Activated CD8-positive, alpha-beta memory T cell treated with anti-CD3 and anti-CD28 coated beads for 24 hours (primary cell): ENCODE results near the gene LCMT1.
"Not testable (repeated sequence)": the region's sequence is repeated elsewhere in the genome, so short reads cannot be mapped to it uniquely, and the experiment has no call there.

ENCODE experiments used
- DNase-seq: peaks from one replicate; pipeline ENCODE4 v3.0.0-alpha.2; 2020

Gene LCMT1

DNA sequence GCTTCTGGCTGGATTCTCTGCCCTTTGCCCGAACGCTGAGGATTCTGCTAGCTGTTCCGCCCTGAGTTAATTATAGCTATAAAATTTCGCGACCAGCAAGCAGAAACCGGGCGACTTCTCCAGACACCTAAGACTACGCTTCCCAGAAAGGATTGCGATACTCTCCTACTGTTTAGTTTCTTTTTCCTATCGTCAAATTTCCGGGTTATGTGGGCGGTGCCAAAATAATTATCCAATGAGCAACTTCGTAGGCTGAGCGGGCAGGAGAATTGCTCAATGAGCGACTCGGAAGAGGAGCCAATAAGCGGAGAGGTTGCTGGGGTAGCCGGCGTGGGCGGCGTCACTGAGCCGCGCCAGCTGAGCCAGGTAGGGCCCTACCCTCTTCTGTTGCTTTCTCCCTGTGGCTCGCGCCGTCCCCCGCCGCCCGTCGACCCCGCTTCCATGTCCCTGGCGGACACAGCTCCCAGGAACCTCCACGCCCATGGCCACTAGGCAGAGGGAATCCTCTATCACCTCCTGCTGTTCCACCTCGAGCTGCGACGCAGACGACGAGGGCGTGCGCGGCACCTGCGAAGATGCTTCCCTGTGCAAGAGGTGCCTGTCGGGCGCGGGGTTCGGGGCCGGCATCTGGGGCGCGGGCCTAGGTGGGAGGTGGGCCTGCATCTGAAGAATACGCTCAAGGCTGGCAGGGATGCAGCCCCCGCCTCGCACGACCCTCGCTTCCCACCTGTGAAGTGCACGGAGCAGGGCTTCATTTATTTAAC, at the start of gene LCMT1:
Gene LCMT1 (plus strand): TSS at position 340 of the 764 bp plus-strand sequence. CDS start 142 bp downstream, at position 482.
- peak; percentile 92 for DNase-seq

DNA sequence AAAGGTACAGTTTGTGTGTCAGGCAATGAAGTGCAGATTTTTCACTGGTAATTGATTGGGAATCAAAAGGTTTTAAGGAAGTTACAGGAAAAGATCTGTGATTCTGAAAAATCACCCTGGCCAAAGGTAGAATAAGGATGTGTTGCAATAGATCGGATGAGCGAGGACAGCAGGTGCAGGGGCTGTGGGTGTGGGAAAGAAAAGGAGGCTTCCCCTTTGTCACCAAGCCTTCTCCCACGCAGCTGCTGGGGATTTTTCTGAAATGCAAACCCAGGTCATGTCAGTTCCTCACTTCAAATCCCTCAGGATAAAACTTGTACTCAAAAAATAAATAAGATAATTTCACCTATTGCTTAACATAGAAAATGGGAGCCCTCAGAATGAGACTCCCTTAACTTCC, 48.4 kb upstream of the LCMT1 start:
- DNase-seq = no peak

GRCh38 chr16:25063865-25064264, 47.7 kb upstream of the LCMT1 start:
- DNase-seq = no peak

DNA sequence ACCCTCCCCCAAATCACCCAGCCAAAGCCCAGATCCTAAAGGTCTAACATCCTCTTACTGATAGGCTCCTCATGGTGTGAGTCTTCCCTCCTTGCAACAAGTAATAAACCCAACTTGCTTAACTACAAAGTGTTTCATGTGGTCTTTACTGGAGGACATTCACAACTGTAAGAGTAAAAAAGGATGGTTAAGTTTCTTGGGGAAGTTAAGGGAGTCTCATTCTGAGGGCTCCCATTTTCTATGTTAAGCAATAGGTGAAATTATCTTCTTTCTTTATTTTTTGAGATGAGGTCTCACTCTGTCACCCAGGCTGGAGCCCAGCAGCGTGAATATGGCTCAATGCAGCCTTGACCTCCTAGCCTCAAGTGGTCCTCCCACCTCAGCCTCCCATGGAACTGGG, 47.3 kb upstream of the LCMT1 start:
- DNase-seq = not testable (repeated sequence)

DNA sequence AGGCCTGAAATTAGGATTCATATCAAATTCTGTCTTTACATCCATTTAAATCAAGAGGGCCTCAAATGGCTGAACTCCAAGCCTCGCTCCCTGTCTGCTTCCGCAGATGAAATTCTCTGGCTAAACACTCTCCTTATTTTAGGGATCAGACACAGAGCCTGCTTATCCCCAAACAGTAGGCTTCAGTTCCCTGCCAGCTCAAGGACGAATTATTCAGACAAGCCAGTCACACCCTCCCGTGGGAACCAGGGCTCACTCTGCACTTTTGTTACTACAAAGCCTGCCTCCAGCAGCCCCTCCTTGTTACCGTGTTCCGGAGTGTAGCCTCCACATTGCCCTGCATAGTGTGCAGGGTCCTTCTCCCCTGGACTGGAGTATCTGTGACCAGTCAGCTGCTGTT, 46.6 kb upstream of the LCMT1 start:
- no peak for DNase-seq

DNA sequence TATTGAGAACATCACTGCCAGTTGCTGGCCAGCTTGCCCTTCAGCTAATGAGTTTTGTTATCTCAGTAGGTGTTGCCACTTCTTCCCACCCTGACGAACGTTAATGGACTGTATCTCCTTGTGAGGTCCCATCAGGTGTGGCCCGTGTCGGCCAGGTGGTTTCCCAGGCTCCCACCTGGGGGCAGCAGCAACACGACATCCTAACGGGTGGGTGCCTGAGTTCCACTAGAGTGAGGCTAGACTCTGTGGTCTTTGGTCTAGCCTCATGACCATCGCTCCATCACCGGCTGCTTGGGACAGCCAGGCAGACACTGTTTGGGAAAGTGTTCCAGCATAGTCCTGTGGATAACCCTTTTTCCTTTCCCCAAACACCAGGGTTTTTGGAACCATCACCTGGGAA, 45.6 kb upstream of the LCMT1 start:
- no peak for DNase-seq

DNA sequence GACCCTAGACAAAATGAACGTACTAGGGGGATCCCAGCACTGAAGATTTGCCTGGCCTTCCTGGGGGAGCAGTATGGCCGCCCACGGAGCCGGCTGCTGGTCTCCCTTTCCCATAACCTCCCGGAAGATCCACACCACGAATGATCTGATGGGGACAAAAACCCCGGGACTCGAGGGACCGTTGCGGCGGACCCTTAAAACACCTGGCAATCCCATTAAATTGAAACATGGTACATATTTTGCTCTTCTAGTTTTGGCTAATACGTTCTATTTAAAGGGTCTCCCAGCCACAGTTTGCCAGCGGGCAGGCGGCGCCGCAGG, 45.2 kb upstream of the LCMT1 start:
- DNase-seq = no peak

DNA sequence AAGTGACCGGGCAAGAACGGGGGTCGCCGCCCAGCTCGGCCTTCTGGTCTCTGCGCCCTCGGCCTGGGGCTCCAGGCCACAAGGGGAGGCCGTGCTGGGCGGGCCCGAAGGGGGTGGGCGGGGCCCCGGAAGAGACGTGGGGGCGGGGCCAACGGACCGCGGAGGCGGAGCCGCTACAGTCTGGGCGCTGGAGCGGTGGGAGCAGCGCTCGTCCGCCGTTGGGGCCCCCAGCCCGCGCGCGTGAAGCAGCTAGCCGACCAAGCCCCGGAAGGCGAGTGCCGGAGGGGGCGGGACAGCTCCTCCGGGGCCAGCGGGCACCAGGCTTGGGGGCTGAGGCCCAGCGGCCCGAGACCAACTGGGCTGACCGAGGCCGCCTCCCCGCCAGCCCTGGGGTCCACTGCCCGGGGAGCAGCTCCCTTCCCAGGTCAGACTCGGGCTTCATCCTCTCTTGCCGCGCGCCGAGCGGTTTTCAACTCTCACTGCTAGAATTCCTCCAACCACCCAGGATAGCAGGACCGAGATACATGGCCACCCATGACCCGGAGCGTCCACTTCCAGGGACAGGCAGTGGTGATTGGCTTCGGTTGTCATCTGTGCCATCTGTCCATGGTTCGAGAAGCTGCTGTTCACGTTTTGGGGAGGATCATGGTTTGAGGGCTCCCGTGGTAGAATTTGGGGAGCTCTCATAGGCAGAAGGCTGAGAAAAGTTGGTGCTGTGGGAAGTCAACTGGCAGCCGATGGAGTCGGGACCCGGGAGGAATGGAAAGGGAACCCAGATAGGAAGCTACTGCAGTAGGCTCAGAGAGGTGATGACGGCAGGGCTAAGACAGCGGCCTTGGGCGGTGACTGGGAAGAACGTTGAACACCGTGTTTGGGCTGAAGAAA, 44.6 kb upstream of the LCMT1 start:
- DNase-seq = peak; percentile 90

- no peak for DNase-seq
Measured at GRCh38 chr16:25073854-25074253, 37.7 kb upstream of the LCMT1 start.

GRCh38 chr16:25078386-25078978, 33.1 kb upstream of the LCMT1 start:
- no peak for DNase-seq

DNA sequence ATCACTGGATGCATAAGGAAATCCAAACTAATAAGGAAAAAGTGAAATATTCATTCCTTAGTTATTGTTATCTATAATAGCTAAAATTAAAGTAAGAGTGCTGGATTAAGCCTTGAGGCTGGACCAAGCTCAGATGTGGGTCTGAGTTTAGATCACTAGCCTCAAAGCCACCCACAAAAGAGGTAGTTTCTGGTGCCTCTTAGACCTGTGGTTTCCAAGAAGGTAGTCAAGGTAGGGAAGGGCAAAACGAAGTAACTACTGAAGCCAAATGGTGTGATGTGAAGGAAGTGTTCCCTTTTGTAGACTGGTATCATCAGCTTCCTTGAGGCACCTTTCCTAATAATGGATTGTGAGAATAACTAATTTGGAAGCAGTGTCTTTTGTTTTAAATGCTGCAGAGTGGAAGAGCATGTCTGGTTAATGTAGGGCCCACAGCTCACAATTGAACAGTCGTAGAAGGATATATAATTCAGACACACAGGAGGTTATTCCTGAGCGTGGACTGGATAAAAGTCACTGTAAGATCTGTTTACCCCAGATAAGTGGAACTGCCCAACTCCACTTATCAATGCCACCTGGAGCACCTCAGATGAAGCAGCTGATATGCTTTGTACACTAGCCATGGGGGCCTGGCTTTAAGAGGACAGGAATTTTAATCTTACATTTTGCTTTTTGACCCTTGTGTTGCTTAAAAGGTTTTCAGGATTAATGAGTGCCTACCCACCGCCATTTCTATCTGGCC, 31.7 kb upstream of the LCMT1 start:
- no peak for DNase-seq

DNA sequence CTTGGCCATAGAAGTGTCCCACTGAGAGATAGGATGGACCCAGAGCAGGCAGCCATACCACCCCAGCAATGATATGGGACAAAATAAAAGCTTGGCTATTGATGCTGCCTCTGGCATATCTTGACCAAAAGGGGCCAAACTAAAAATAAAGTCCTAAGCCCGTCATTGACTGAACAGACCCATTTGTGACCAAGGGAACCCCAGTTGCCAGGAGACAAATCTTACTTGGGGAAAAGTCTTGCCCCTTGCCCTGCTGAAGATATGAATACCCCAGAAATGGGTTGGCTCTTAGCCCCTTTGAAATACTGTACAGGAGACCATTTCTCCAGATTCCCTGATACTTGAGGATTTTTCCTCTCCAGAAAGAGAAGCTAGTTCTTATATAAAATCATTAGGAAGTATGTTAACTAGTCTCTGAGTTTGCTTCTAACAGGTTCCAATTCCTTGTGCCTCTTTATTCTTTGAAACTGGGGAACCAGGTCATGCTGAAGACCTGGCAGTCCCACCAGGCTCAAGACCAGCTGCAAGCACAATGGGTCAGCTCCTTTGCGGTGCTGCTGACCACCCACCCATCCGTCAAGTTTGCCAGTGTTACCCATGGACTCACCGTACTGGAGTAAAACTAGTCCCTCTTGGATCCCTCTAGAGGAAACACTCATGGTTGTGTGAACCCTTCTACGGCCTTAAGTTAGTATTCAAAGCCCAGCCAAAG, 31.0 kb upstream of the LCMT1 start:
- no peak for DNase-seq

DNA sequence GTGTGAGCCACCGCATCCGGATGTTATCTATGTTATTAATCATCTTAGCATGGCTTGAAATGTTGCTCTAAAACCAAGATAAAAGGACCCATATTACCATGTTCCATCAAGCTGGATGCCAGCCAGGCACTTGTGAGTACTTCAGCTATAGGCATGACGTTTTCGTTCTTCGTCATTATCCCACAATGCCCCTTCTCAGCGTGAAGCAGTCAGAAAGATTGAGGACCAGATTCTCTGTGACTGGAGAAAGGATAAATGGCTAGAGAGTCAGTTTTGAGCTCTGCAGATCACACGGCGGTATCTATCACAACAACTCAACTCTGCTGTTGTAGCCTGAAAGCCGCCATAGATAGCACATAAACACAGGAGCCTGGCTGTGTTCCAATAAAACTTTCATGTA, 29.8 kb upstream of the LCMT1 start:
- DNase-seq = no peak

DNA sequence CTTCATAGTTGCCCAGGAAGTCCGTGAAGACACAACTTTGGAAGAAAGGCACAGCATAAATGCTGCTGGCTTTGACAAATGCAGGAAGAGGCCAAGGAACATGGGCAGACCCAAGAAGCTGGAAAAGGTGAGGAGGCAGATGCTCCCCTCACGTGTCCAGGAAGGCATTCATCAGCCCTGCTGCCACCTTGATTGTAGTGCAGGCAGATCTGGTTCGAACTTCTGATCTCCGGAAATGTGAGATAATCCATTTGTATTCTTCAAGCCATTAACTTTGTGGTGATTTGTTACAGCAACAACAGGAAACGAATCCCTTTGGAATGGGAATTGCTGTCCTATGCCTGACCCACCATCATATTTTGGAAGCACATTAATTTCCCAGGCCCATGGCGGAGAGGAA, 28.5 kb upstream of the LCMT1 start:
- no peak for DNase-seq

- no peak for DNase-seq
Measured at GRCh38 chr16:25083701-25084100, 27.8 kb upstream of the LCMT1 start.

DNA sequence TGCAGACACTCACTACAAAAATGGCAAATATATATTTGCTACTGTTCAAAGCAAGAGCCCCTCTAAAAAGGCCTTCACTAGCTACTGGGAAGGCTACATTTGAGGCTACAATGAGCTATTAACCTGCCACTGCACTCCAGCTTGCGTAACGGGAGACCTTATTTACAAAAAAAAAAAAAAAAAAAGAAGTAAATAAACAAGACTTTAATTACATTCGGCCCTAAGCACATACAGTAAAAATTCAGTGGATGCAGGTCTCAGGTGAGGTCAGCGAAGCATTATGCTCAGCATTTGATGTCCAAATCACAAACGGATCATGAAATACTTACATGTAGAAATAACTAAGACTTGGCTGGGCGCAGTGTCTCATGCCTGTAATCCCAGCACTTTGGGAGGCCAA, 26.7 kb upstream of the LCMT1 start:
- no peak for DNase-seq

DNA sequence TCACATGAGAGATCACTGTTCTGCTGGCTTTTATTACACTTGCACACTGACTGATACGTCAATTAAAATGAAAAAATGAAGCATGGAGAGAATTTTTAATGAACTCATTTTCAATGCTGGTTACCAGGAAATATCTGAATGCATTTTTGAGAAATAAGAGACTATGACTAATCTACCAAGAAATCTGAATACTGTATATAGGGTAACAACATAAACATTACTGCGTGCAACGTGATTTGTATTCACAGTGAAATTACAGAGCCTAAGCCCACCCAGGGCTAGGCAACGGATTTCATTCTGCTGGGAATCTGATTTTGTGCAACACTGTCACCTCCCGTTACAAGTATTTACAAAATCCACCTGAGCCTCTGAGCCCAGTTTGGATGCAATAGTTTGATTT, 23.8 kb upstream of the LCMT1 start:
- no peak for DNase-seq

DNA sequence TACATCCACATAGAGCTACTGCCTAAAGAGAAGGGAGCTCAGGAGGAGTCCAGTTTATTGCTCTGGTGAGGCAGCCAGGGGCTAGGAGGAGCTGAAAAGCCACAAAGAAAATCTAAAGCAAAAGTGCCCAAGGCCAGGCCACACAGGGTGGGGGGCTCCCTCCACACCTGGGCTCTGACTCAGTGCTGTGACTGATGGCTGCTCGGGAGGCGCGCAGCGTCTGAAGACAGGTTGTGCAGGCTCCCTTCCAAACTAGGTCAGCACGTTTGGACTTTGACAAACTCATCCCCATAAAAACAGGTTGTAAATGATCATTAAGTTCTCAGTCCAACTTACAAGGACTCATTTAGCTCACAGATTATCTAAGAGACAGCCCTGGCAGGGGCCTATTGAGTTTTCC, 22.2 kb upstream of the LCMT1 start:
- DNase-seq = no peak

- no peak for DNase-seq
Measured at GRCh38 chr16:25092441-25092840, 19.1 kb upstream of the LCMT1 start.

GRCh38 chr16:25093208-25094061, 18.1 kb upstream of the LCMT1 start:
- DNase-seq = peak; percentile 63

DNA sequence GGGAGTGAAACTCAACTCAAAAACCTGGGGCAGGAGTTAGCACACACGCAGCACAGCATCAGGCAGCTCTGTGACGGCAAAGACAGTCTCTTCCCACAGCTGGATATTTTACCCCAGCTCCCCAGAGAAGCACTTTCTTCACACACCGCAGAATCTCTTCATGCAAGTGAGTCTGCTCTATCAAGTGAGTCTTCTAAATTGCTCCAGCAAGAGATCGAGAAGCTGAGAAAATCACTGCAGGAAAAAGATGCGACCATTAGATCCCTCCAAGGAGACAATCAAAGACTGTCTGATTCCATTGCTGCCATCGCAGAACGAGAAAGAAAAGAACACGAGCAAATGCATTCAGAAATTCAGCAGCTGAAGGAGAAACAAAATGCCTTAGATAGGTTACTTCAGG, 16.9 kb upstream of the LCMT1 start:
- no peak for DNase-seq

DNA sequence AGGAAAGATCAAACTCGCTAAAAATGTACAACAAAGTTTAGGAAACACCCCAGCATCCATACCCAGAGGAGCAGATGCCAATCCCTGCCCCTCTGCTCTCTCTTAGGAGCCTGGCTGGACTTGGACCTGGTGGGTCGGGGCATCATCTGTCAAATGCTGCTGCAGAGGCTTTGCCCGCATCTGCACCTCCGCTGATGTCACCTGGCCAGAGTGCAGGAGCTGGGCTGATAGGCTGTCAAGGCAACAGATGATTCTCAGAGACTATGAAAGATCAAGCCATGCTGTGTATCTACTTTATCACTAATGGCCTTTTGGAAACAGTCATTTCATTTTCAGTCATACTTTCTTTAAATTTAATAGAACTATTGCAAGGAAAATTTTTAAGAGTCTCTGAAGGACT, 15.9 kb upstream of the LCMT1 start:
- DNase-seq = no peak
